ENCODE data around the gene CASKIN2.

Gene CASKIN2

GRCh38 chr17:75504347-75505151 lies 10.8 kb downstream of the CASKIN2 start:
- no peak for DNase-seq

DNA sequence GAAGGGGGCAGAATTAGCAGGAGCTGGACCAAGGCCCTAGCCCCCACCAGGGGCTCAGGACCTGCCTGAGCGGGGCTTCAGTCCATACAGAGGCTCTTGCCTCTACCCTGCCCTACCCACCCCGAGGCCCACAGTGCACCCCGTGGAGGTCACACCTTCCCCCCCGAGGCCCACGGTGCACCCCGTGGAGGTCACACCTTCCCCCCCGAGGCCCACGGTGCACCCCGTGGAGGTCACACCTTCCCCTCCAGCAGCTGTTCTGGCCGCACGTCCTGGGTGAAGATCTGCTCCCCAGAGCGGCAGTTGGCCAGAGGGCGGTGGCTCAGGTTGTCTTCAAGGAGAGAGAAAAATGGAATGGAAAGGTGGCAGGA lies 11.4 kb downstream of the CASKIN2 start:
- DNase-seq: no peak

DNA sequence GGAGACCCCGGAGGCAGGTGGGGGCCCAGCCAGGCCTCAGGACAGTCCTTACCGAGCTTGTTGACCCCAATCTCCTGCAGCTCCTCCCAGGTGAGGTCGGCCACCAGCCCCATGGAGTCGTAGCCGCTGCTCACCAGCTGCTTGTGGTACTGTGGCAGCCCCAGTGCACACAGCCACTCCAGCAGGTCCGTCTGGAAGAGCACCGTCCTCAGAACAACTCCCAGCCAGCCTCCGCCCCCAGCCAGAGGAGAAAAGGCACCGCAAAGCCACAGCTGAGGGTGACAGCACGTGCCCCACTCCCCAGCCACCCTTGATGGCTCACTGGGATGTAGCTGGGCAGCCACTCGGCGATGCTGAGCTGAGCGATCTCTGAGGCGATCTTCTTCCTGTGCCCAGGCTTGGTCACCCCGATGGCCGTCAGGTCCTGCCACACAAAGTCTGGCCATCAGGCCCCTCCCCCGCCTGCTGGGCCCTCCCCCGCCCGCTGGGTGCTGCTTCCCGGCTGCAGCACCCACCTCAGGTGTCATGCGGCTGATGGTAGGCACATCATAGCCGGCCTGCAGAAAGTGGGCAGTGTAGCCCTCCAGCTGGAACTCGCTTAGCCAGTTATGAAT lies 11.9 kb downstream of the CASKIN2 start:
- DNase-seq: no peak

GRCh38 chr17:75502721-75503329 lies 12.5 kb downstream of the CASKIN2 start:
- no peak for DNase-seq

DNA sequence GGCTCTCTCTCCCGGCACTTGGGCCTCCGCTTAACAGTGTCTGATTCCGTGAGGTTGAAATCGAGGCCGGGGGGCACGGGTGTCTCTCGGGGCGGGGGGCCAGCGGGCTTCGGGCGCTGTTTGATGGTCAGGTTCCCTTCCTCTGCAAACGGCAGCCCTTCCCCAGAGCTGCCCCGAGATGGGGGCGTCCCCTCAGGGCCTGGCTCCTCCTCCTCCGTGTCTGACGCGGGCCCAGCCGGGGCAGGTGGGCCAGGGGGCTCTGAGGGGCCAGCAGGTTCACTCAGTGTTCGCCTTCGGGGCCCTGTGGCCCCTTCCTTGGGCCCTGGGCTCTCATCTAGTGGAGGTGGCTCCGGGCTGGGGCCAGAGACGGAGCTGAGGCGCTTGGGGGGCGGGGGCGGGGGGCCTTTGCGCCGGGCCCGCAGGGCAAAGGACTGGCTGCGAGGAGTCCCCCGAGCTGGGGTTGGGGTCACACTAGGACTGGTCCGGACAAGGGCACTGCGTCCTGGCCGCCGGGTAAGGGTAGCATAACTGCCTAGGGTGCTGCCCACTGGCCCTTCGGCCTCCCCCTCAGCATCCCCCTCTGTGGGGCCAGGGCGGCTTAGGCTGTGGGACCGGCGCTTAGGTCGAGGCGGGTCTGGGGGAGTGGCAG lies 13.1 kb downstream of the CASKIN2 start:
- DNase-seq: no peak

DNA sequence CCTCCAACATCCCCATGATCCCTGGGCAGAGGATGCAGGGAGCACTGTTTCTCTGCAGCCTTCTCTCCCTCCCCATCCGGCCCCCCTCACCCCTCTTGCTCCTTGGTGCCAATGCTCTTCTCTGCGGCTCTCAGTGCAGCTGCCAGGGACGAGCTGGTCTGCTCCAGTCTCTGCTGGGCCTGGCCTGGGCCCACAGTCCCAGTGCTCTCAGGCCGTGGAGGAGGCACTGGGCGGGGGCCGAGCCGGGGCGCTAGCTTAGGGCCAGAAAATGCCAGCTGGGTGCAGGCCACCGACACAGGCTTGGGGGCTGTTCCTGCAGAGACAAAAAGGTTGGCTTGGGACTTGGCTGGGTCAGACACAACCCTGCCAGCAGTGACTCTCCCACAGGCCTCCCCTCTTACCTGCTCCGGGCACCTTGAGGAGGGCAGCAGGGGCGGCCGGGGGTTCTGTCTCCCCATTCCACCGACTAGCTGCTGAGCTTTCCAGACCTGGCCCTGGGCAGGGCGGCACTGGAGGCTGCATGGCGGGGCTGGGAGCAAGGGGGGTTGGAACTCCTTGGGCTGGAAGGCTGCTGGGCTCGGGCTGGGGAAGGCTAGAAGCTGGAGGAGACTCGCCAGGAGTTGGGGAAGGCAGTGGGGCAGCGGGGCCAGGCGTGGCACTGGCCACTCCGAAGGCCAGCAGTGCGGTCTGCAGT lies 13.8 kb downstream of the CASKIN2 start:
- DNase-seq: no peak

GRCh38 chr17:75500419-75501216 lies 14.7 kb downstream of the CASKIN2 start:
- DNase-seq: no peak

- DNase-seq: no peak
Measured at GRCh38 chr17:75499313-75500022, 15.9 kb downstream of the CASKIN2 start.

GRCh38 chr17:75498726-75499213 lies 16.6 kb downstream of the CASKIN2 start:
- no peak for DNase-seq

DNA sequence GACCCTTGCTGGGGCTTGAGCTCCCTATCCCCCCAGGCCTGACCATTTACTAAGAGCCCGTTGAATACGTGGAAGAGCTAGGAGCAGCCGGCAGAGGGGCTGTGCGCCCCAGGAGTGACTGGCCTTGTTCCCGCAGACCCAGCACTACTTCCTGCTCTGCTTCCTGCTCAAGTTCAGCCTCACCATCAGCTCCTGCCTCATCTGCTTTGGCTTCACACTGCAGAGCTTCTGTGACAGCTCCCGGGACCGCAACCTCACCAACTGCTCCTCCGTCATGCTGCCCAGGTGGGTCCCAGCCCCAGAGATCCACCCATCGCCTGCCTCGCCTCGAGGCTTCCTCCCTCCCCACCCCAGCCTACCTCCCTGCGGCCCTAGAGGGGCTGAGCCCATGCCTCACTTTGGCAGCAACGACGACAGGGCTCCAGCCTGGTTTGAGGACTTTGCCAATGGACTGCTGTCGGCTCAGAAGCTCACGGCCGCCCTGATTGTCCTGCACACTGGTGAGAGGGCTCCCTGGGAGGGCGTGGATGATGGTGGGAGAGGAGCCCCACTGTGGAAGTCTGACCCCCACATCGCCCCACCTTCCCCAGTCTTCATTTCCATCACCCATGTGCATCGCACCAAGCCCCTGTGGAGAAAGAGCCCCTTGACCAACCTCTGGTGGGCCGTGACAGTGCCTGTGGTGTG lies 17.2 kb downstream of the CASKIN2 start:
- DNase-seq: no peak

GRCh38 chr17:75496005-75496404 lies 19.3 kb downstream of the CASKIN2 start:
- DNase-seq: no peak

DNA sequence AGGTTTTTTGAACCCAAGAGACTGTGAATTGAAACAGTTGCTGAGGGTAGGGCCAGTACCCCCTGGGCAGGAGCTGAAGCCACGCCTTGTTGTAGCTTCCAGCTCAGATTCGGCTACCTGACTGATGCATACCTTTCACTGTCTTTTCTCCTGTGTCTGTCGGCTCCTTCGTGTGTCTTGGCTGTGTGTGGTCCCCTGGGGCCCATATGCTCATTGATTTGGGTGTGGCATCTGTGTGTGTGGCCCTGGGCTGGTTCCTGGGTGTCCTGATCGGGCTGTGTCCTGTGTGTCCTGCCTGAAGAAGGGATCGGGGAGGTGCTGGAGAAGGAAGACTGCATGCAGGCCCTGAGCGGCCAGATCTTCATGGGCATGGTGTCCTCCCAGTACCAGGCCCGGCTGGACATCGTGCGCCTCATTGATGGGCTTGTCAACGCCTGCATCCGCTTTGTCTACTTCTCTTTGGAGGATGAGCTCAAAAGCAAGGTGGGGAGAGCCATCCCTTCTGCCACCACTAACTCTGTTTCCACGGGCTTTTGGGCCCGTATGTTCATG lies 20.9 kb downstream of the CASKIN2 start:
- no peak for DNase-seq

DNA sequence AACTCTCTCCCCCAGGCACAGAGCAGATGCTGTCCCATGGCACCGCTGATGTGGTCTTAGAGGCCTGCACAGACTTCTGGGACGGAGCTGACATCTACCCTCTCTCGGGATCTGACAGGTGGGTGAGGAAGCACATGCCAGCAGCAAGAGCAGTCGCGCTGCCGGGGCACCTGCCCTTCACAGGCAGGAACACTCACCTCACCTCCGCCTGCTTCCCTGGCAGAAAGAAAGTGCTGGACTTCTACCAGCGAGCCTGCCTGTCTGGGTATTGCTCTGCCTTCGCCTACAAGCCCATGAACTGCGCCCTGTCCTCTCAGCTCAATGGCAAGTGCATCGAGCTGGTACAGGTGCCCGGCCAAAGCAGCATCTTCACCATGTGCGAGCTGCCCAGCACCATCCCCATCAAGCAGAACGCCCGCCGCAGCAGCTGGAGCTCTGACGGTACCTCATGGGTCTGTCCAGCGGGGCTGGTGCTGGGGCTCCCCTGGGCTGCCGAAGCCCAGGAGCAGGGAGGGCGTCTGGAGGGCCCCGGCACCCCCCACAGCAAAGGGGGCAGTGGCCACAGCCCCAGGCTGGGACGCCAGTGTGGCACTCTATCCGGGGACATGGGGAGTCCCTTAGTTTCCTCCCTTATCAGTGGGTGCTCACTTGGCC lies 21.7 kb downstream of the CASKIN2 start:
- DNase-seq: no peak

- DNase-seq: no peak
Measured at GRCh38 chr17:75492555-75493168, 22.7 kb downstream of the CASKIN2 start.

- DNase-seq: no peak
Measured at GRCh38 chr17:75491680-75492079, 23.7 kb downstream of the CASKIN2 start.

- DNase-seq: no peak
Measured at GRCh38 chr17:75490953-75491649, 24.2 kb downstream of the CASKIN2 start.

DNA sequence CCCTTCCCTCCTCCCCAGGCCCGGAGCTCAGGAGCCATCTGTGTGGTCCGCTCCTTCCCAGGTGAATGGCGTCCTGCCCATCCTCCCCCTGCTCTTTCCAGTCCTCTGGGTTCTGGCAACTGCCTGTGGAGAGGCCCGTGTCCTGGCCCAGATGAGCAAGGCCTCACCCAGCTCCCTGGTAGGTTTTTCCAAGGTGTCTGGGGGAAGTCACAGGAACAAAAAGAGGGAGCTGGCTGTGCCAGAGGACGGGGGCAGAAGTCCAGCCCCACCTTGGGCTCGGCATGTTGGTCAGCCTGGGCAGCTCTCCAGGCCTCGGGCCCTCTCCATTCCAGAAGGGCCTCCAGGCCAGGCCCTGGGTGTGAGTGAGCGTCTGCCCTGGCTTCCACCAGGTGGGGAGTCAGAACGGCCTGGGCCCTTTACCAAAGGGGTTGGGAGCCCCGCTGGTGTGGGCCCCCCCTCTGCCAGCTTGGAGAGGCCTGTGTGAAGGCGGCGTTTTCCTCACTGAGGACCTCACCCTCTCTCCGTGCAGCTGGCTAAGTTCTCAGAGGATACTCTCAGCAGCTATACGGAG lies 25.1 kb downstream of the CASKIN2 start:
- DNase-seq: no peak

- DNase-seq: no peak
Measured at GRCh38 chr17:75489511-75489955, 25.8 kb downstream of the CASKIN2 start.
